Measurements from ENCODE around the gene NELFB. TPM values are rescaled to one million over a fixed set of nuclear protein-coding genes. Genes with fewer than 3 reads are reported as not detected.
A peak's percentile ranks its signal among the peaks of the same experiment; 100 is the strongest.

The NELFB gene
- total RNA-seq, 1 experiment from 2014 or later = 95.0 TPM

DNA sequence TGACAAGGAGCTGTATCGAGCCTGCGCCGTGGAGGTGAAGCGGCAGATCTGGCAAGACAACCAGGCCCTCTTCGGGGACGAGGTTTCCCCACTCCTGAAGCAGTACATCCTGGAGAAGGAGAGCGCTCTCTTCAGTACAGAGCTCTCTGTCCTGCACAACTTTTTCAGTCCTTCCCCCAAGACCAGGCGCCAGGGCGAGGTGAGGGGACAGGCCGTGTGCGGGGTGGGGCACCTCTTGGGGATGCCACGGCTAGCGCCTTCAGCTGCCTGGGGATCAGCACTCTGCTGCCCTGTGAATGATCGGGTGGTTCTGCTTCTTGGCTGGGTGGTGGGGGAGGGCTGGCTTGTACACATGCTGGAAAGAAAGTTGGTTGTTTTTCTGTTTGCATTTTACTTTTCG lies 1.7 kb downstream of the NELFB start:
- peaks cover 7% of the 10 kb centered on the region; the same call in 1 of the 2 replicates for H3K27me3 Mint-ChIP-seq (ENCODE audit: low read depth)

More for the DNA sequence above, 1.7 kb downstream of the NELFB start:
- DNase-seq (ENCODE audit: low spot score) (no peak), ATAC-seq (no peak)
- POLR2A ChIA-PET = interaction anchor here (0.6 kb wide), 1 partner anchor 21 kb away, joined by 3 read pairs; no protein-coding TSS in a partner anchor
- peaks cover 16% of the 10 kb centered on the region for H3K36me3 Mint-ChIP-seq
- no peak for TF ChIP-seq ERG (CRISPR knock-in tag; IDR thresholded peaks at IDR 0.05)
- TF ChIP-seq NR3C1 (CRISPR knock-in tag; conservative IDR thresholded peaks at IDR 0.05; ENCODE audit: low read depth) = no peak
- TF ChIP-seq NFE2L1 (CRISPR knock-in tag; IDR thresholded peaks at IDR 0.05) = no peak
- TF ChIP-seq, protein P1, sequence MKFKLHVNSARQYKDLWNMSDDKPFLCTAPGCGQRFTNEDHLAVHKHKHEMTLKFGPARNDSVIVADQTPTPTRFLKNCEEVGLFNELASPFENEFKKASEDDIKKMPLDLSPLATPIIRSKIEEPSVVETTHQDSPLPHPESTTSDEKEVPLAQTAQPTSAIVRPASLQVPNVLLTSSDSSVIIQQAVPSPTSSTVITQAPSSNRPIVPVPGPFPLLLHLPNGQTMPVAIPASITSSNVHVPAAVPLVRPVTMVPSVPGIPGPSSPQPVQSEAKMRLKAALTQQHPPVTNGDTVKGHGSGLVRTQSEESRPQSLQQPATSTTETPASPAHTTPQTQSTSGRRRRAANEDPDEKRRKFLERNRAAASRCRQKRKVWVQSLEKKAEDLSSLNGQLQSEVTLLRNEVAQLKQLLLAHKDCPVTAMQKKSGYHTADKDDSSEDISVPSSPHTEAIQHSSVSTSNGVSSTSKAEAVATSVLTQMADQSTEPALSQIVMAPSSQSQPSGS (CRISPR knock-in tag; IDR thresholded peaks at IDR 0.05; ENCODE audit: borderline replicate concordance, low read depth) = no peak
- no peak for TF ChIP-seq ZNF121 (CRISPR knock-in tag; IDR thresholded peaks at IDR 0.05)
- TF ChIP-seq ZNF671 (CRISPR knock-in tag; IDR thresholded peaks at IDR 0.05) = no peak
- TF ChIP-seq SOX15 (CRISPR knock-in tag; IDR thresholded peaks at IDR 0.05) = no peak
- TF ChIP-seq STAT6 (CRISPR knock-in tag; conservative IDR thresholded peaks at IDR 0.05; ENCODE audit: low read depth) = no peak
- no peak for TF ChIP-seq CTCF (IDR thresholded peaks at IDR 0.05)
- TF ChIP-seq HMGA2 (CRISPR knock-in tag; IDR thresholded peaks at IDR 0.05) = no peak
- TF ChIP-seq NFYB (CRISPR knock-in tag; conservative IDR thresholded peaks at IDR 0.05; ENCODE audit: low read depth) = no peak
- TF ChIP-seq, protein P2, sequence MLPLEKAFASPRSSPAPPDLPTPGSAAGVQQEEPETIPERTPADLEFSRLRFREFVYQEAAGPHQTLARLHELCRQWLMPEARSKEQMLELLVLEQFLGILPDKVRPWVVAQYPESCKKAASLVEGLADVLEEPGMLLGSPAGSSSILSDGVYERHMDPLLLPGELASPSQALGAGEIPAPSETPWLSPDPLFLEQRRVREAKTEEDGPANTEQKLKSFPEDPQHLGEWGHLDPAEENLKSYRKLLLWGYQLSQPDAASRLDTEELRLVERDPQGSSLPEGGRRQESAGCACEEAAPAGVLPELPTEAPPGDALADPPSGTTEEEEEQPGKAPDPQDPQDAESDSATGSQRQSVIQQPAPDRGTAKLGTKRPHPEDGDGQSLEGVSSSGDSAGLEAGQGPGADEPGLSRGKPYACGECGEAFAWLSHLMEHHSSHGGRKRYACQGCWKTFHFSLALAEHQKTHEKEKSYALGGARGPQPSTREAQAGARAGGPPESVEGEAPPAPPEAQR (CRISPR knock-in tag; IDR thresholded peaks at IDR 0.05) = no peak
- TF ChIP-seq RORB (CRISPR knock-in tag; IDR thresholded peaks at IDR 0.05) = no peak
- TF ChIP-seq SP1 (CRISPR knock-in tag; conservative IDR thresholded peaks at IDR 0.05) = no peak
- no peak for TF ChIP-seq ATF6 (CRISPR knock-in tag; IDR thresholded peaks at IDR 0.05)
- no peak for TF ChIP-seq ELF4 (CRISPR knock-in tag; IDR thresholded peaks at IDR 0.05; ENCODE audit: low read depth)
- TF ChIP-seq ZNF219 (CRISPR knock-in tag; IDR thresholded peaks at IDR 0.05; ENCODE audit: borderline replicate concordance) = no peak
- TF ChIP-seq GRHL2 (CRISPR knock-in tag; IDR thresholded peaks at IDR 0.05; ENCODE audit: insufficient replicate concordance, severe bottlenecking) = no peak
- TF ChIP-seq TCF7 (CRISPR knock-in tag; IDR thresholded peaks at IDR 0.05; ENCODE audit: low read depth) = no peak
- TF ChIP-seq FOXP4 (CRISPR knock-in tag; IDR thresholded peaks at IDR 0.05) = no peak
- no peak overlapping the region for H3K27ac Mint-ChIP-seq
- peaks cover 8% of the 10 kb centered on the region for H3K4me1 Mint-ChIP-seq
- peak overlapping the region; percentile 83 for H3K4me3 Mint-ChIP-seq
- CTCF ChIA-PET = interaction anchor here (0.6 to 1.6 kb wide), 5 partner anchors 12 to 150 kb away, joined by 3 to 10 read pairs (median 7); partner anchors contain the start of gene TOR4A
- no peaks in the 10 kb centered on the region for H3K9me3 Mint-ChIP-seq

All from WTC11 (cell line).